Endodermal cell (in vitro differentiated cells): ENCODE data around the gene GJB3. TPM values are rescaled to one million over a fixed set of nuclear protein-coding genes. Genes with fewer than 3 reads are reported as not detected.

ENCODE experiments used
- DNase-seq: peaks from one replicate; pipeline ENCODE4 v3.0.0-alpha.2; 2017
- H3K27ac ChIP-seq: 2 replicates; pipeline ENCODE4 v1.5.1; 2013; ENCODE audit warnings: mild to moderate bottlenecking, low read depth, low read length, moderate library complexity
- H3K27me3 ChIP-seq: 2 replicates; pipeline ENCODE4 v1.6.1; 2013; ENCODE audit warnings: mild to moderate bottlenecking, low read length, moderate library complexity; ENCODE audit not compliant: insufficient read depth, control insufficient read depth, poor library complexity, severe bottlenecking
- H3K36me3 ChIP-seq: 2 replicates; pipeline ENCODE4 v1.7.0; 2013; ENCODE audit warnings: mild to moderate bottlenecking, low read length, moderate library complexity; ENCODE audit not compliant: control insufficient read depth, insufficient read depth
- H3K4me1 ChIP-seq: one replicate; pipeline ENCODE4 v1.7.0; 2013; ENCODE audit warnings: low read length; ENCODE audit not compliant: control insufficient read depth, insufficient read depth
- H3K4me3 ChIP-seq: 2 replicates; pipeline ENCODE4 v1.5.1; 2013; ENCODE audit warnings: mild to moderate bottlenecking, low read length, moderate library complexity
- H3K9ac ChIP-seq: 2 replicates; pipeline ENCODE4 v1.6.1; 2013; ENCODE audit warnings: mild to moderate bottlenecking, low read length, moderate library complexity; ENCODE audit not compliant: poor library complexity, severe bottlenecking; ENCODE audit errors: extremely low read depth
- H3K9me3 ChIP-seq: 2 replicates; pipeline ENCODE4 v1.6.1; 2013; ENCODE audit warnings: mild to moderate bottlenecking, low read length, moderate library complexity; ENCODE audit not compliant: control insufficient read depth
- H3K27ac Mint-ChIP-seq: 2 replicates; pipeline ENCODE4 v1.8.0; 2020; ENCODE audit warnings: mixed read lengths
- H3K27me3 Mint-ChIP-seq: 2 replicates; pipeline ENCODE4 v1.8.0; 2021; ENCODE audit warnings: mild to moderate bottlenecking, mixed read lengths; ENCODE audit not compliant: insufficient read depth
- H3K36me3 Mint-ChIP-seq: 2 replicates; pipeline ENCODE4 v1.8.0; 2020; ENCODE audit warnings: low read depth, mixed read lengths
- H3K4me1 Mint-ChIP-seq: 2 replicates; pipeline ENCODE4 v1.8.0; 2020; ENCODE audit warnings: mixed read lengths
- H3K4me3 Mint-ChIP-seq: 2 replicates; pipeline ENCODE4 v1.8.0; 2020; ENCODE audit warnings: mild to moderate bottlenecking, moderate library complexity, mixed read lengths
- H3K9me3 Mint-ChIP-seq: 2 replicates; pipeline ENCODE4 v1.8.0; 2020; ENCODE audit warnings: mild to moderate bottlenecking, mixed read lengths
- CTCF ChIP-seq: fragments of 200-600 bp; sonication (generic); conservative IDR thresholded peaks from 2 replicates; pipeline ENCODE4 v1.5.0; 2021; ENCODE audit warnings: antibody characterized with exemption, mild to moderate bottlenecking
- WGBS, 2 experiments: methylation state at CpG; one replicate each; pipeline versions ENCODE4 v1.1.5 to v1.1.7; 2013; ENCODE audit warnings: missing lambda C conversion rate in 2 of 2, mixed read lengths in 1 of 2; ENCODE audit not compliant: insufficient coverage in 1 of 2, insufficient read length in 1 of 2; 5-methylcytosine and 5-hydroxymethylcytosine counted together
- total RNA-seq, 2 donors: library from RNA; stranded (reverse); fragmentation: NEBNext Ultra II Directional in 1 of 2; extraction: Animal tissue kit (Norgen Biotek cat#: 25700) in 1 of 2; gene quantifications; 2 replicates in 1 of 2; 3 replicates in 1 of 2; pipeline ENCODE4 v1.2.1, GENCODE V29; 2021

GJB3 gene
- total RNA-seq, 2 donors from 2014 or later, result 0.38 to 2.9 TPM

- Histone ChIP-seq H3K9ac (no peak overlapping the region), H3K27me3 (no peaks in the 10 kb centered on the region), H3K4me3 (no peak overlapping the region), H3K4me1 (peaks cover 22% of the 10 kb centered on the region), H3K36me3 (no peaks in the 10 kb centered on the region), H3K9me3 (no peaks in the 10 kb centered on the region), H3K27ac (no peak overlapping the region)
- Mint-ChIP-seq H3K36me3 (no peaks in the 10 kb centered on the region), H3K4me1 (peaks cover 14% of the 10 kb centered on the region), H3K4me3 (no peak overlapping the region), H3K9me3 (no peaks in the 10 kb centered on the region), H3K27me3 (peaks cover 4% of the 10 kb centered on the region), H3K27ac (no peak overlapping the region)
- TF ChIP-seq CTCF, result no peak
- DNase-seq, result no peak
- 84 to 88% methylated on average over 8 of the region's 8 CpGs for WGBS, 2 experiments
Observed at GRCh38 chr1:34774957-34775356, 6.1 kb upstream of the GJB3 start.

- H3K4me1 ChIP-seq, result peaks cover 22% of the 10 kb centered on the region
- no peak overlapping the region for H3K4me3 ChIP-seq
- 73 to 90% methylated on average over 2 to 3 of the region's 3 CpGs for WGBS, 2 experiments
- DNase-seq, result peak; percentile 41
- H3K27ac Mint-ChIP-seq, result no peak overlapping the region
- peaks cover 15% of the 10 kb centered on the region for H3K27me3 Mint-ChIP-seq
- peaks cover 19% of the 10 kb centered on the region for H3K27me3 ChIP-seq
- no peak overlapping the region for H3K9ac ChIP-seq
- no peak overlapping the region for H3K4me3 Mint-ChIP-seq
- H3K9me3 ChIP-seq, result no peaks in the 10 kb centered on the region
- H3K27ac ChIP-seq, result no peak overlapping the region
- no peaks in the 10 kb centered on the region for H3K36me3 Mint-ChIP-seq
- H3K4me1 Mint-ChIP-seq, result peaks cover 17% of the 10 kb centered on the region
- no peaks in the 10 kb centered on the region for H3K36me3 ChIP-seq
- no peak for TF ChIP-seq CTCF
- no peaks in the 10 kb centered on the region for H3K9me3 Mint-ChIP-seq
Observed at GRCh38 chr1:34776911-34777310, 4.1 kb upstream of the GJB3 start.

GRCh38 chr1:34777519-34778321 is 3.3 kb upstream of the GJB3 start:
- Mint-ChIP-seq H3K4me1 (peaks cover 21% of the 10 kb centered on the region), H3K9me3 (no peaks in the 10 kb centered on the region), H3K36me3 (no peaks in the 10 kb centered on the region), H3K4me3 (no peak overlapping the region), H3K27ac (no peak overlapping the region), H3K27me3 (peaks cover 21% of the 10 kb centered on the region)
- DNase-seq, result peak; percentile 28
- Histone ChIP-seq H3K9ac (no peak overlapping the region), H3K9me3 (no peaks in the 10 kb centered on the region), H3K27ac (no peak overlapping the region), H3K4me3 (no peak overlapping the region), H3K4me1 (peaks cover 28% of the 10 kb centered on the region), H3K27me3 (peaks cover 27% of the 10 kb centered on the region), H3K36me3 (no peaks in the 10 kb centered on the region)
- no peak for TF ChIP-seq CTCF
- WGBS, 2 experiments, result 63 to 80% methylated on average over 5 to 10 of the region's 10 CpGs
